GM23248 (cell line): ENCODE data around the gene EIF4G2. TPM values are rescaled to one million over a fixed set of nuclear protein-coding genes. Genes with fewer than 3 reads are reported as not detected.
A peak's percentile ranks its signal among the peaks of the same experiment; 100 is the strongest.

Source experiments
- DNase-seq: peaks from one replicate; pipeline ENCODE4 v3.0.0-alpha.2; 2015
- H2AFZ ChIP-seq: fragments of 200-600 bp; sonication (generic); 2 replicates; pipeline ENCODE4 v1.6.1; 2016; ENCODE audit warnings: antibody characterized with exemption
- H3F3A ChIP-seq: fragments of 200-600 bp; sonication (generic); 2 replicates; pipeline ENCODE4 v1.6.1; 2016; ENCODE audit warnings: mild to moderate bottlenecking, antibody characterized with exemption, mixed run types; ENCODE audit not compliant: insufficient read depth
- H3K27ac ChIP-seq: fragments of 200-600 bp; sonication (generic); 2 replicates; pipeline ENCODE4 v1.5.1; 2016; ENCODE audit warnings: mild to moderate bottlenecking
- H3K27me3 ChIP-seq: fragments of 200-600 bp; sonication (generic); replicated peaks from 2 replicates; pipeline ENCODE4 v1.6.1; 2016; ENCODE audit warnings: mild to moderate bottlenecking; ENCODE audit not compliant: insufficient read depth
- H3K36me3 ChIP-seq: fragments of 200-600 bp; sonication (generic); 2 replicates; pipeline ENCODE4 v1.6.1; 2016; ENCODE audit warnings: low read depth, mild to moderate bottlenecking
- H3K4me1 ChIP-seq: fragments of 200-600 bp; sonication (generic); 2 replicates; pipeline ENCODE4 v1.6.1; 2016; ENCODE audit warnings: mild to moderate bottlenecking; ENCODE audit not compliant: insufficient read depth
- H3K4me2 ChIP-seq: fragments of 200-600 bp; sonication (generic); one replicate; pipeline ENCODE4 v1.6.1; 2016; ENCODE audit warnings: mild to moderate bottlenecking; ENCODE audit not compliant: unreplicated experiment
- H3K4me3 ChIP-seq: fragments of 200-600 bp; sonication (generic); 2 replicates; pipeline ENCODE4 v1.5.1; 2016; ENCODE audit warnings: mild to moderate bottlenecking
- H3K79me2 ChIP-seq: fragments of 200-600 bp; sonication (generic); 2 replicates; pipeline ENCODE4 v1.6.1; 2016; ENCODE audit warnings: mild to moderate bottlenecking; ENCODE audit not compliant: insufficient read depth
- H3K9ac ChIP-seq: fragments of 200-600 bp; sonication (generic); 2 replicates; pipeline ENCODE4 v1.6.1; 2016; ENCODE audit warnings: mild to moderate bottlenecking
- H3K9me2 ChIP-seq: fragments of 200-600 bp; sonication (generic); 2 replicates; pipeline ENCODE4 v1.6.1; 2016; ENCODE audit warnings: mixed run types, mild to moderate bottlenecking, moderate library complexity; ENCODE audit not compliant: insufficient read depth
- H3K9me3 ChIP-seq: fragments of 200-600 bp; sonication (generic); one replicate; pipeline ENCODE4 v1.6.1; 2017; ENCODE audit warnings: low read depth
- H4K20me1 ChIP-seq: fragments of 200-600 bp; sonication (generic); 2 replicates; pipeline ENCODE4 v1.6.0; 2016; ENCODE audit not compliant: insufficient read depth
- EZH2 ChIP-seq: fragments of 200-600 bp; sonication (generic); IDR thresholded peaks from 2 replicates; pipeline ENCODE4 v1.6.1; 2018; ENCODE audit warnings: antibody characterized with exemption, mild to moderate bottlenecking; ENCODE audit not compliant: insufficient read depth, poor library complexity, severe bottlenecking
- EZH2phosphoT487 ChIP-seq: fragments of 200-600 bp; sonication (generic); IDR thresholded peaks from 2 replicates; pipeline ENCODE4 v1.6.1; 2018; ENCODE audit warnings: antibody characterized with exemption, moderate library complexity, mild to moderate bottlenecking, low read depth; ENCODE audit not compliant: insufficient read depth
- WGBS, 2 experiments: methylation state at CpG; one replicate each; pipeline ENCODE4 v1.1.6; 2015 to 2017; ENCODE audit warnings: low lambda C conversion rate in 2 of 2, low coverage in 1 of 2; ENCODE audit errors: missing lambda C conversion rate in 2 of 2; 5-methylcytosine and 5-hydroxymethylcytosine counted together
- in situ Hi-C: fragments of 300-500 bp; cut with MboI; formaldehyde crosslinking; loops from 2 replicates; pipeline ENCODE4 v1.15.0; 2020
- polyA plus RNA-seq: library from polyadenylated mRNA; unstranded; fragments of >200 nt; fragmentation: Nextera tagmentation; extraction: Ambion mirVana; gene quantifications from 2 replicates; pipeline ENCODE4 v1.2.1, GENCODE V29; 2016
- total RNA-seq: library from RNA; depleted of rRNA; stranded (reverse); fragments of >200 nt; shearing (Covaris generic); gene quantifications from 2 replicates; pipeline ENCODE4 v1.2.3, GENCODE V29; 2014

The EIF4G2 gene
- total and polyA plus RNA-seq, 2 experiments from 2014 or later, result 673 to 882 TPM

- DNase-seq, result no peak
- Histone ChIP-seq H4K20me1 (0 out of 2 replicates have a peak, but pooled peaks cover 3% of the 10 kb centered on the region), H3K9me2 (no peaks in the 10 kb centered on the region), H3K4me3 (no peak overlapping the region), H3K9me3 (no peaks in the 10 kb centered on the region), H3F3A (peaks cover 93% of the 10 kb centered on the region), H3K36me3 (peaks cover 74% of the 10 kb centered on the region), H3K4me1 (0 out of 2 replicates have a peak, but pooled peaks cover under 1% of the 10 kb centered on the region), H3K4me2 (no peak overlapping the region), H3K79me2 (peaks cover 44% of the 10 kb centered on the region), H3K9ac (no peak overlapping the region), H2AFZ (no peak overlapping the region), H3K27me3 (no peaks in the 10 kb centered on the region), H3K27ac (peak overlapping the region; percentile 8; the same call in 1 of the 2 replicates)
- TF ChIP-seq EZH2phosphoT487 (no peak), EZH2 (no peak)
- WGBS, 2 experiments, result 53 to 58% methylated on average over 4 of the region's 4 CpGs
- in situ Hi-C loops, result loop anchor here (25.0 kb wide), 2 partner anchors 364 to 989 kb away; no protein-coding TSS in a partner anchor
These were observed 10.3 kb downstream of the EIF4G2 start for GRCh38 chr11:10798330-10798928.

- no peak for TF ChIP-seq EZH2phosphoT487
- no peak for TF ChIP-seq EZH2
- H3K79me2 ChIP-seq, result peaks cover 36% of the 10 kb centered on the region
- in situ Hi-C loops, result loop anchor here (25.0 kb wide), 2 partner anchors 365 to 990 kb away; no protein-coding TSS in a partner anchor
- peak overlapping the region; percentile 8; the same call in 1 of the 2 replicates for H3K27ac ChIP-seq
- WGBS, 2 experiments, result 78 to 86% methylated on average over 3 of the region's 3 CpGs
- peaks cover 89% of the 10 kb centered on the region for H3F3A ChIP-seq
- no peak overlapping the region for H2AFZ ChIP-seq
- no peak overlapping the region for H3K4me2 ChIP-seq
- no peaks in the 10 kb centered on the region for H3K9me2 ChIP-seq
- H3K27me3 ChIP-seq, result no peaks in the 10 kb centered on the region
- H3K9ac ChIP-seq, result no peak overlapping the region
- no peaks in the 10 kb centered on the region for H4K20me1 ChIP-seq
- H3K9me3 ChIP-seq, result no peaks in the 10 kb centered on the region
- H3K4me3 ChIP-seq, result no peak overlapping the region
- no peak for DNase-seq
- 0 out of 2 replicates have a peak, but pooled peaks cover 4% of the 10 kb centered on the region for H3K4me1 ChIP-seq
- peaks cover 65% of the 10 kb centered on the region for H3K36me3 ChIP-seq
These were observed 11.2 kb downstream of the EIF4G2 start for GRCh38 chr11:10797531-10797930.

- in situ Hi-C loops, result loop anchor here (25.0 kb wide), 2 partner anchors 365 to 990 kb away; no protein-coding TSS in a partner anchor
- Histone ChIP-seq H3K27me3 (no peaks in the 10 kb centered on the region), H3K9me2 (no peaks in the 10 kb centered on the region), H3K79me2 (peaks cover 30% of the 10 kb centered on the region), H3K4me2 (no peak overlapping the region), H3K9me3 (no peaks in the 10 kb centered on the region), H3K4me1 (0 out of 2 replicates have a peak, but pooled peaks cover 4% of the 10 kb centered on the region), H4K20me1 (no peaks in the 10 kb centered on the region), H2AFZ (no peak overlapping the region), H3K4me3 (no peak overlapping the region), H3K36me3 (peaks cover 60% of the 10 kb centered on the region), H3K27ac (0 out of 2 replicates have a peak overlapping the region, but pooled peaks have one; percentile 13), H3K9ac (no peak overlapping the region), H3F3A (peaks cover 83% of the 10 kb centered on the region)
- no peak for TF ChIP-seq EZH2phosphoT487
- no peak for TF ChIP-seq EZH2
- DNase-seq, result no peak
- 40 to 49% methylated on average over 2 of the region's 2 CpGs for WGBS, 2 experiments
These were observed 11.7 kb downstream of the EIF4G2 start for GRCh38 chr11:10797001-10797400.

- H3F3A ChIP-seq, result peaks cover 75% of the 10 kb centered on the region
- no peak overlapping the region for H3K4me2 ChIP-seq
- H3K9me3 ChIP-seq, result no peaks in the 10 kb centered on the region
- 22 to 43% methylated on average over 2 of the region's 2 CpGs for WGBS, 2 experiments
- H4K20me1 ChIP-seq, result no peaks in the 10 kb centered on the region
- peaks cover 22% of the 10 kb centered on the region; the same call in 1 of the 2 replicates for H3K79me2 ChIP-seq
- no peak for DNase-seq
- peak overlapping the region; percentile 13; the same call in 1 of the 2 replicates for H3K27ac ChIP-seq
- H3K9me2 ChIP-seq, result no peaks in the 10 kb centered on the region
- H3K4me1 ChIP-seq, result 0 out of 2 replicates have a peak, but pooled peaks cover 4% of the 10 kb centered on the region
- H3K9ac ChIP-seq, result no peak overlapping the region
- H3K4me3 ChIP-seq, result no peak overlapping the region
- no peaks in the 10 kb centered on the region for H3K27me3 ChIP-seq
- H3K36me3 ChIP-seq, result peaks cover 52% of the 10 kb centered on the region
- in situ Hi-C loops, result loop anchor here (25.0 kb wide), 2 partner anchors 366 to 991 kb away; no protein-coding TSS in a partner anchor
- no peak overlapping the region for H2AFZ ChIP-seq
- TF ChIP-seq EZH2 (no peak), EZH2phosphoT487 (no peak)
These were observed 12.5 kb downstream of the EIF4G2 start for GRCh38 chr11:10796191-10796590.
